ENCODE data around the gene THSD7B. TPM values are rescaled to one million over a fixed set of nuclear protein-coding genes. Genes with fewer than 3 reads are reported as not detected.
"Not testable (repeated sequence)": the region's sequence is repeated elsewhere in the genome, so short reads cannot be mapped to it uniquely, and the experiment has no call there.

Gene THSD7B
- polyA plus RNA-seq, 1 donor from 2014 or later = not detected

DNA sequence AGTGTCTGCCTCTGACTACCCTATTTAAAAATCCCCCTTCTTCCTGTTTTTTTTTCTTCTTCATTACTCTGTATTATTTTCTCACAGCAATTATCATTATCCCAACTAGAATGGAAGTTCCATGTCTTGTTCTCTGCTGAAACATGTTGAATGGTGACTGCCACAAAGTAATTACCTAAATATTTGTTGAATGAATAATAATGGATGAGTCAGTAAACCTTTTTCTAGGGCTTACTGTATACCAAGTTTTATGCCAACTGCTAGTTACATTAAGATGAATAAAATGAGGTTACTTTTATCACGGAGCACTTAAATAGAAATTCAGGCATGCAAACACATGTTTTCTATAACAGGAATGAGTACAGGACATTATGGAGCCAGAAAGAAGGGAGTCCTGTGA, 490.6 kb downstream of the THSD7B start:
- H3K36me3 Mint-ChIP-seq = no peaks in the 10 kb centered on the region
- peaks cover 1% of the 10 kb centered on the region for H3K27me3 Mint-ChIP-seq
- no peak overlapping the region for H3K4me3 Mint-ChIP-seq
- peaks cover 2 to 7% (median 6%) of the 10 kb centered on the region in 3 donors for H3K9me3 Mint-ChIP-seq
- no peak overlapping the region for H3K27ac Mint-ChIP-seq
- H3K4me1 Mint-ChIP-seq = no peaks in the 10 kb centered on the region

DNA sequence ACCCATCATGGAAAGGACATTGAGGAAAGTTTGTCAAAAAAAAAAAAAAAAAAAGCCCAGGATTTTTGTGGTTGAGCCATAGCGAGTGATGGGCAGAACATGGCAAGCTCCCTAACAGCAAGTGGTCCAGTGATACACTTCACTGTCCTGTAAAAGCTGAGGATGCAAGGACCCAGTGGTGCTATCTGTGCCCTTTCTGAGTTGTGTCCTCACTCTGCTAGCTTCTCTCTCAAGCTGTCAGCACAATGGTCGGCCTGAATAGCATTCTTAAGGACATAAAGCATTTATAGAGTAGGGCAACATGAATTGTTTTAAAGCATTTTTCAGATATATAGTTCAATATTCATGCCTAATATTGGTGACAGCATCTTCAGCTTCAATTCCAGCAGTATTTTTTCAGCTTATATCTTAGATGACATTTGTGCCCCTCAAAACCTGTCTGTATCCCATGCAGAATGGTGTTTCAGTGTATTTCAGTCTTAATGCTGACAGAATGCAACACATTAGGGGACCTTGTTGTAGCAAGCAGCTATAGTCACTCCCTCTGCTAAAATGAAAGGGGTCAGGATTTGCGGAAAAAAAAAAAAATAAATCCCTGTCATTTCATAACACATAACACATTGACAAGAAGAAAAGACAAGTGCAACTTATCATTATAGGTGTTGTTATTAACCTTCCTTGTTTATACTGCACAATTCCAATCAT, 496.7 kb downstream of the THSD7B start:
- no peaks in the 10 kb centered on the region for H3K4me1 Mint-ChIP-seq
- no peaks in the 10 kb centered on the region for H3K36me3 Mint-ChIP-seq
- H3K9me3 Mint-ChIP-seq = peaks cover 2 to 7% (median 7%) of the 10 kb centered on the region in 3 donors
- no peaks in the 10 kb centered on the region for H3K27me3 Mint-ChIP-seq
- no peak overlapping the region for H3K4me3 Mint-ChIP-seq
- no peak overlapping the region for H3K27ac Mint-ChIP-seq

DNA sequence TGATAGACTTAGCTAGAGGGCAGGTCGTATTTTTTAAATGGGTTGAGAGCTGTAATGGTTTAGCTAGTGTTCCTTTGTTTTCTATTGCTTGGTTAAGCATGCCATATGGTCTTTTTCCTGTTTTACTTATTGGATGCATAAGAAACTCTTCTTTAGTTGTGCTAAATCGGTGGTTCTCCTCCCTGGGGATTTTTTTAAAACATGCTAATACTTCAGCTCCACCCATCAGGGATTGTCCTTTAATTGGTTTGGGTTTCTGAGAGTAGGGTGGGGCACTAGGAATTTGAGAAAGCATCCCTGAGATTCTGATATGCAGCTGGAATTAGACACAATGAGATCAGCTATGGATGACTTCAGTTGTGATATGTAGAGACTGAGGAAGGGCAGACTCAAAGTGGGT, 497.2 kb downstream of the THSD7B start:
- no peak overlapping the region for H3K27ac Mint-ChIP-seq
- no peaks in the 10 kb centered on the region for H3K4me1 Mint-ChIP-seq
- no peaks in the 10 kb centered on the region for H3K36me3 Mint-ChIP-seq
- H3K9me3 Mint-ChIP-seq = peaks cover 2 to 7% (median 4%) of the 10 kb centered on the region in 3 donors
- H3K27me3 Mint-ChIP-seq = no peaks in the 10 kb centered on the region
- H3K4me3 Mint-ChIP-seq = no peak overlapping the region

DNA sequence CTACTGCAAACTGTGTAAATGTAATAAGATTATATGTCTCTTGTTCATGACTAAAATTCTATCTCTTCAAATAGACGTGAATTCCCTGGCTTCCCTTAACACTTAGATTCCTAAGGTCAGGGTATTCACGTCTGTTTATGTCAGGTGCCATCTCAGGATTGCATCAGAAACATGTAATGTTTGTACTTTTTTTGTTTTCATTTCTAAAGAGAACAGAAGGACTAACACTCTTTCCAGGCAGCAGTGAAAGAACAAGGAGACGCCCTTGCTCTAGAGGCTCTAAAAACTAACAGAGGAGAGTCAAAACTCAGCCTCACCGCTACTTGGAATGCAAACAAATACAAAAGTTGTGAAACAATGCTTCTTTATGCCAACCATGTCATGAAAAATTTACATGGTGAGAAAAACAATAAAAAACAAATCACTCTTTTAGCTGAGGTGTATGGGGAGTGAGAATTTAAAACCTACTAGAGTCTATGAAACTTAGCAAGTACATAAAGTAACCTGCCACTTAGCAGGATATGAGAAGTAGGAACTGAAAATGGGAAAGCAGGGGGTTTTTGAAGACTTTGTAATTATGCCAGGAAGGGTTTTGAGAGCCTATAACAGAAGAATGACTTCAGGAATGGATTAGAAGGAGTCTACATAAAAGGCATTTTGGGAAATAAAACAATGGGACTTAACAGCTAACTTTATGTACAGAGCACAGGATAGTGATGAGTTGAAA, 522.7 kb downstream of the THSD7B start:
- no peak overlapping the region for H3K27ac Mint-ChIP-seq
- H3K36me3 Mint-ChIP-seq = no peaks in the 10 kb centered on the region
- H3K4me1 Mint-ChIP-seq = no peaks in the 10 kb centered on the region
- H3K4me3 Mint-ChIP-seq = no peak overlapping the region
- H3K27me3 Mint-ChIP-seq = no peaks in the 10 kb centered on the region
- peaks cover 4 to 9% (median 5%) of the 10 kb centered on the region in 3 donors for H3K9me3 Mint-ChIP-seq

DNA sequence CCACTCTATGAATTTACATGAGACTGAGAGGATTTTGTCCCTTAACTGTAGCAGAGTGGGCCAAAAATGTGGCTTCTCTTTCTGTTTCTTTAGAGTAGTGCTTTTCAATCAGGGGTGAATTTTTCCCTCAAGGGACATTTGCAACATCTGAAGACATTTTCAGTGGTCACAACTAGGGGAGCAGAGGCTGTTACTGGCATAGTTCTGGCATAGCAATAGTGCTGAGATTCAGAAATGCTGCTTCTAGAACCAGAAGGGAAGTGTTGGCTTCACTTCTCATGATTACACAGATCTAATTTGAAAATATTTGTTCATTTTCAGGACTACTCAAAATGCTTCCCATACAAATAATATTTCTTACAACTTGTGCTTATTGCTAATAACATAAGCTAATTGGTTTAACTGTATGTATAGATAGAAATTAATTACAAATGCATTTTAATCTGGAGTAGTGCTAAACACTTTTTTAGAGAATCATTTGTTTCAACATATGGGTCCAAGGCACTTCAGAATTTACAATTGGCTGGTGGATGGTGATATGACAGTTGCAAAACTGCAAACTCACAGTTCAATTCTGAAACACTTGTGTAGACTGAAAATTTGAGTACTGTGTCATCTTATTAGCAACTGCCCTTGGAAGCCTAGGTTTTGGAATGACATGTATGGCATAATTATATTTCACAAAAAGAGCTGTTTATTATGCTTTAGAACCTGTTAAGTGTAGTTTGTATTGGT, 526.7 kb downstream of the THSD7B start:
- H3K27me3 Mint-ChIP-seq = no peaks in the 10 kb centered on the region
- peaks cover 0 to 4% (median 2%) of the 10 kb centered on the region in 3 donors for H3K9me3 Mint-ChIP-seq
- H3K36me3 Mint-ChIP-seq = peaks cover 4% of the 10 kb centered on the region
- H3K27ac Mint-ChIP-seq = no peak overlapping the region
- H3K4me1 Mint-ChIP-seq = no peaks in the 10 kb centered on the region
- H3K4me3 Mint-ChIP-seq = no peak overlapping the region

DNA sequence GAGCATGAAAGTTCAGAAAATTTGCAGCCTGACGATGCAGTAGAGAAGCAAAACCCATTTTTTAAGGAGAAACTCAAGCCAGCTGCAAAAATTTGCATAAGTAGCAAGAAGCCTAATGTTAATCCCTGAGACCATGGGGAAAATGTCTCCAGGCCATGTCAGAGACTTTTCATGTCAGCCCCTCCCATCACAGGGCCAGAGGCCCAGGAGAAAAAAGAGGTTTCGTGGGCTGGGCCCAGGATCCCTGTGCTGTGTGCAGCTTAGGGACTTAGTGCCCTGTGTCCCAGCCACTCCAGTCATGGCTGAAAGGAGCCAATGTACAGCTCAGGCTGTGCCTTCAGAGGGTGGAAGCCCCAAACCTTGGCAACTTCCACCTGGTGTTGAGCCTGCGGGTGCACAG, 533.0 kb downstream of the THSD7B start:
- Mint-ChIP-seq H3K9me3 (peaks cover 2 to 5% (median 5%) of the 10 kb centered on the region in 3 donors), H3K4me3 (no peak overlapping the region), H3K36me3 (peaks cover 3% of the 10 kb centered on the region), H3K4me1 (no peaks in the 10 kb centered on the region), H3K27ac (no peak overlapping the region), H3K27me3 (no peaks in the 10 kb centered on the region)

DNA sequence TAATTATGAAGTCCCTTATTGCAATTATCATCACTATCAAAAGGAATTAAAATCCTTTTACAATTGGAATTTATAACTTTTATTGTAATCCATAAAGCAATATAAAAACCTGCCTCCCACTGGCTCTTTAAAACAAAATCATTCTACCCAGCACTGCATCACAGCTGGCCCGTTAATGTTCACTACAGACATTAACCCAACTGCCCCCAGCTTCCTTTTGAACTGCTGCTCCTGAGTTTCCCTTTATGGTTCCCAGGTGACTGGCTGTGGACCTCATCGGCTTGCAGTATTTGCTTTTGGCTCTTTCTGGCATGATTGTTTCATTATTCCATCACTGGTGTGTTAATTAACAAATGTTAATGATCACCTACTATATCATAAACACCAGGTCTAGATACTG, 535.6 kb downstream of the THSD7B start:
- Mint-ChIP-seq H3K4me1 (no peaks in the 10 kb centered on the region), H3K9me3 (peaks cover 2 to 7% (median 5%) of the 10 kb centered on the region in 3 donors), H3K27ac (no peak overlapping the region), H3K36me3 (no peaks in the 10 kb centered on the region), H3K27me3 (no peaks in the 10 kb centered on the region), H3K4me3 (no peak overlapping the region)

DNA sequence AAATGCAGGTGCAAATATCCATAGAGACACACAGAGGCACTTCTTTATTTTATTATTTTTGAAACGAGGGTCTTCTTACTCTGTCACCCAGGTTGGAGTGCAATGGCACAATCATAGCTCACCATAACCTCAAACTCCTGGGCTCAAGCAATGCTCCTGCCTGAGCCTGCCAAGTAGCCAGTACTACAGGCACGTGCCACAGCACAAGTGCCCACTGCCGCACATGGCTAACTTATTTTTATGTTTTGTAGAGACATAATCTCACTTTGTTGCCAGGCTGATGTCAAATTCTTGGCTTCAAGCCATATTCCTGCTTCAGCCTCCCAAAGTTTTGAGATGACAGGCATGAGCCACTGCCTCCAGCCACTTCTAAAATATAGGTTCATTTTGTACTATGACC, 537.6 kb downstream of the THSD7B start:
- H3K27me3 Mint-ChIP-seq = no peaks in the 10 kb centered on the region
- no peak overlapping the region for H3K4me3 Mint-ChIP-seq
- H3K9me3 Mint-ChIP-seq = peaks cover under 1 to 4% (median 3%) of the 10 kb centered on the region in 3 donors
- H3K27ac Mint-ChIP-seq = no peak overlapping the region
- no peaks in the 10 kb centered on the region for H3K36me3 Mint-ChIP-seq
- H3K4me1 Mint-ChIP-seq = no peaks in the 10 kb centered on the region

DNA sequence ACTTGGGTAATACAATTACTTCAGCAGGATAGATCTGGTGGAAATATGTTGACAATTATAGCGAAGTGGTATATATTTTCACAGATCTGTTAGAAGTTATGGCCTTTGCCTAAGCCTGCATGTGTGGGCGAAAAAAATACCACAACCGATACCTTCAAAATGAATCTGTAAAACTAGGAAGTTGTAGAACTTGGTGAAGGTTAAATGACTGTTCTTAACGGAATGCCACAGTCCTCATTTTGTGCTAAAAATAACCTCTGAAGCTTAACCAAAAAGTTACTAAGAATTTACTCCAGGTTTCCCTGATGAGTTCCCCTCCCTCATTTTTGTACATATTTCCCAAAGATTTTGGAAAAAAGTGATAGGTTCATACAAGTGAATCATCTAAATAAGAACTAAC, 550.7 kb downstream of the THSD7B start:
- Mint-ChIP-seq H3K9me3 (peaks cover 2 to 12% (median 3%) of the 10 kb centered on the region in 3 donors), H3K27ac (no peak overlapping the region), H3K4me3 (no peak overlapping the region), H3K27me3 (no peaks in the 10 kb centered on the region), H3K36me3 (no peaks in the 10 kb centered on the region), H3K4me1 (no peaks in the 10 kb centered on the region)

DNA sequence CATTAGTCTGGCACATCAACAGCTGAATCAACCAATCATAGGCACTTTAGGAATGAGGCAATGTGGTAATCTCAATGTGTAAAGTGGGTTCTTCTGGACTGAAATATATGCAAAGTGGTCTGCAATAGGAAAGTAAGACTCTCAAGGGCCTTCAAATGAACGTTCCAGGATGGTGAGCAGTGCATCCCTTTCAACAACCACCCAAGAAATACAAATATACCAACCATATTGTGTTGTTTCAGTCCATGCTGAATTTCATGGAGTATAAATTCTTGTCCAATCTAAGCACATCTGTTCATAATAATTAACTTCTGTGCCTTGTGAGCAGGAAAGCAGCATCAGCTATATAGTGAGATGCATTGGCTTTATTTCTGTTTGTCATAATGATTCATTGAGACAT, 556.2 kb downstream of the THSD7B start:
- Mint-ChIP-seq H3K36me3 (no peaks in the 10 kb centered on the region), H3K9me3 (peaks cover 0 to 11% (median 0%) of the 10 kb centered on the region in 3 donors), H3K4me3 (no peak overlapping the region), H3K27me3 (no peaks in the 10 kb centered on the region), H3K4me1 (no peaks in the 10 kb centered on the region), H3K27ac (no peak overlapping the region)

DNA sequence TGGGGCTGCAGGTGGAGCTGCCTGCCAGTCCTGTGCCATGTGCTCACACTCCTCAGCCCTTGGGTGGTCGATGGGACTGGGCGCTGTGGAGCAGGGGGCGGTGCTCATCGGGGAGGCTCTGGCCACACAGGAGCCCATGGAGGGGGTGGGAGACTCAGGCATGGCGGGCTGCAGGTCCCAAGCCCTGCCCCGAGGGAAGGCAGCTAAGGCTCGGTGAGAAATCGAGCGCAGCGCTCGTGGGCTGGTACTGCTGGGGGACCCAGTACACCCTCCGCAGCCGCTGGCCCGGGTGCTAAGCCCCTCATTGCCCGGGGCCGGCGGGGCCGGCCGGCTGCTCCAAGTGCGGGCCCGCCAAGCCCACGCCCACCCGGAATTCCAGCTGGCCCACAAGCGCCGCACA, 566.2 kb downstream of the THSD7B start:
- H3K4me1 Mint-ChIP-seq, H3K4me3 Mint-ChIP-seq, H3K27ac Mint-ChIP-seq, H3K27me3 Mint-ChIP-seq, H3K9me3 Mint-ChIP-seq, H3K36me3 Mint-ChIP-seq: not testable (repeated sequence)

DNA sequence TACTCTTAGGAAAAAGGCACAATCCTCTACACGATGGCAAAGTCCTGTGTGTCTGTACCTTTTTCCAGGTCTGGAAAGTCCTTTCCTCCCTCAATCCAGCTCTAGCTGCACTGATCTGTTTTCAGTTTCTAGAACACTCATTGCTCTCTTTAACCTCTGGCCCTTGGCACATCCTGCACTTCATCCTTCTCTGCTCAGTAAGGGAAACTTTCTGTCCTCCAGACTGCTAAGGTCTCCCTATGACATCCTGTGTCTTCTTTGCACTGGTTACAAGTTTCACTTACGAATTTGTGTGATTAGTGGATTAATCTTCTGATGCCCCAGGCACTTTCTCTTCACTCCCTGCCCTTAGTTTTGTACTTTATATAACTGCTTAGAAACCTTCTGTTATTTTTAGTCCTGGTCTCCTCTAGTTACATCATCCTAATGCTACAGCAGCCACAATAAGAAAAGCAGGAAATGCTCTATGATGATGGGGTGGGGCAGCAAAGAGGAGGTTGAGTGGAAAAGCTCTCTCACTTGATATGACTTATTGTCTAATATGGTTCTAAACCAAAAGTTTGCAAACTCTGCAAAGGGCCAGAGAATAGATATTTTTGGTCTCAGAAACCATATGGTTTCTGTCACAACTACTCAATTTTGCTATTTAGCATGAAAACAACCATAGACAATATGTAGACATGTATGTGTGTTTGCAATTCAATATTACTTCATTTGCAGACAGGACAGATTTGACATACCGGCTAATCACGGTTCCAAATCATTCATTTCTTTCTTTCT, 568.2 kb downstream of the THSD7B start:
- Mint-ChIP-seq H3K4me1 (no peaks in the 10 kb centered on the region), H3K9me3 (peaks cover 0 to 2% (median 1%) of the 10 kb centered on the region in 3 donors), H3K27ac (no peak overlapping the region), H3K27me3 (no peaks in the 10 kb centered on the region), H3K36me3 (peaks cover 2% of the 10 kb centered on the region), H3K4me3 (no peak overlapping the region)

DNA sequence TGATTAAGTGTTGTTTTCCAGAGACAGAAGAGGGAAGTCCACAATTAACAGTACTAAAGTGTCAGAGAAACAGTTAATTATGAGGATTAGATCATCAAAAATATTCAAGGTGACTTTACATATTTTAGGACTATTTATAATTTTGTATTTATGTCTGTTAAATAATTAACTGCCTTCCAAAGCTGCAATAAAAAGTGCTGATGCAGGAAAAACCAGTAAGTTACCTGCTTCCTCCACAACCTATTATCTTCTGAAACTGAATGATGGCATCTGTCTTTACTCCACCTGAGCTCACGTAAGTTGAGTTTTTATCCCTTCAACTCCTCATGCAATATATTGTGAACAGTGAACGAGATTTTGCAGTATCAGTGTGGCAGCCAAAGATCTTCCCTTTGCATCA, 570.7 kb downstream of the THSD7B start:
- Mint-ChIP-seq H3K36me3 (peaks cover 2% of the 10 kb centered on the region), H3K9me3 (peaks cover 0 to 2% (median 1%) of the 10 kb centered on the region in 3 donors), H3K4me1 (no peaks in the 10 kb centered on the region), H3K27me3 (no peaks in the 10 kb centered on the region), H3K27ac (no peak overlapping the region), H3K4me3 (no peak overlapping the region)

DNA sequence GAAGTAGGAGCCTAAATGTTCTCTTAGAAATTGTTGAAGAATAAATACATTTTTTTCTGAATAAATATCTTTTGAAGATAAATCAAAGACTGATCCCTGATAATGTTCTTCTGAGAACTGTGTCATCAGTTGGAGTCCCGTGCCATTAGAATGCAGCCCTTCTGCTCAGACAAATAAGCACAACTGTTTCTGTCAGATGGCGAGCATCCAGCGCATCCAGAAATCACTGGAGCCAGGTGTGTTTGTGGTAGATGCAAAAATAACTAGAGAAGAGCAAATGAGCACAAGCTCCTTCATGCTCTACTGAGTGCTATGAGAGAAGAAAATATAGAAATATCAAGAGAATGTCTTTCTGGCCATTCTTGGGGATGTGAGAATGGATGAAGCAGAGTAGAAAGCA, 573.7 kb downstream of the THSD7B start:
- H3K4me1 Mint-ChIP-seq = no peaks in the 10 kb centered on the region
- H3K27ac Mint-ChIP-seq = no peak overlapping the region
- no peak overlapping the region for H3K4me3 Mint-ChIP-seq
- H3K36me3 Mint-ChIP-seq = peaks cover 2% of the 10 kb centered on the region
- no peaks in the 10 kb centered on the region for H3K27me3 Mint-ChIP-seq
- peaks cover 0 to 2% (median 1%) of the 10 kb centered on the region in 3 donors for H3K9me3 Mint-ChIP-seq

DNA sequence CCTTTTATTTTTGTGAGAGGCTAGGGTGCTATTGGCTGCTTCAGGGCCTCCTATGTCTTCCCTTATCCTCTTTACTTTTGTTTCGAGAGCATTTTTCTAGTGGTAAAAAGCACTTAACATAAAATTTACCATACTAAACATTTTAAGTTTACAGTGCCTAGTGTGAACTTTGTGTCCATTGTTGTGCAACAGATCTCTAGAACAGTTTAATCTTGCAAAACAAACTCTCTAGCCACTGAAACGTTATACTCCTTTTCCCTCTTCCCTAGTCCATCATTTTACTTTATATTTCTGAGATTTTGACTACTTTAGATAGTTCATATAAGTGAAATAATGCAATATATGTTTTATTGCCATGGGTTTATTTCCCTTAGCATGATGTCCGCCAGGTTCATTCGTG, 580.6 kb downstream of the THSD7B start:
- Mint-ChIP-seq H3K36me3 (no peaks in the 10 kb centered on the region), H3K27me3 (no peaks in the 10 kb centered on the region), H3K9me3 (peaks cover 0 to 5% (median 1%) of the 10 kb centered on the region in 3 donors), H3K4me1 (no peaks in the 10 kb centered on the region), H3K27ac (no peak overlapping the region), H3K4me3 (no peak overlapping the region)

Data from IgD-negative memory B cell (primary cell).